ENCODE results near the gene SCG3.

Gene SCG3

DNA sequence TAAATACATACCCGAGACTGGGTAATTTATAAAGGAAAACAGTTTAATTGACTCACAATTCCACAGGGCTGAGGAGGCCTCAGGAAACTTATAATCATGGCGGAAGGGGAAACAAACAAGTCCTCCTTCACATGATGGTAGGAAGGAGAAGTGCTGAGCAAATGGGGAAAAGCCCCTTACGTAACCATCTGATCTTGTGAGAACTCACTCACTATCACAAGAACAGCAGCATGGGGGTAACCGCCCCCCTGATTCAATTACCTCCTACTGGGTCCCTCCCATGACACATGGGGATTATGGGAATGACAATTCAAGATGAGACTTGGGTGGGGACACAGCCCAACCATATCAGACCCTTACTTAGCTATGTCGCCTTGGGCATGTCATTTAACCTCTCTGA is 27.7 kb downstream of the SCG3 start:
- no peak overlapping the region for H3K27ac ChIP-seq (ENCODE audit: low read length)
- no peaks in the 10 kb centered on the region for H3K4me1 ChIP-seq (ENCODE audit: control insufficient read depth, insufficient read depth, low read length)
- no peak overlapping the region for H3K9ac ChIP-seq (ENCODE audit: low read length in 2 of 2)
- H3K9me3 ChIP-seq (ENCODE audit: control insufficient read depth in 2 of 2, low read length in 2 of 2) = no peaks in the 10 kb centered on the region
- H3K4me3 ChIP-seq (ENCODE audit: low read length in 2 of 2) = no peak overlapping the region
- H3K36me3 ChIP-seq (ENCODE audit: control insufficient read depth in 2 of 2, insufficient read depth in 2 of 2, low read length in 2 of 2) = no peaks in the 10 kb centered on the region
- H3K27me3 ChIP-seq (ENCODE audit: control insufficient read depth in 1 of 2, insufficient read depth in 2 of 2, low read length in 2 of 2) = no peaks in the 10 kb centered on the region

- H3K27ac ChIP-seq (ENCODE audit: low read length) = no peak overlapping the region
- no peaks in the 10 kb centered on the region for H3K9me3 ChIP-seq (ENCODE audit: control insufficient read depth in 2 of 2, low read length in 2 of 2)
- H3K27me3 ChIP-seq (ENCODE audit: control insufficient read depth in 1 of 2, insufficient read depth in 2 of 2, low read length in 2 of 2) = no peaks in the 10 kb centered on the region
- H3K9ac ChIP-seq (ENCODE audit: low read length in 2 of 2) = no peak overlapping the region
- H3K36me3 ChIP-seq (ENCODE audit: control insufficient read depth in 2 of 2, insufficient read depth in 2 of 2, low read length in 2 of 2) = no peaks in the 10 kb centered on the region
- H3K4me3 ChIP-seq (ENCODE audit: low read length in 2 of 2) = no peak overlapping the region
- H3K4me1 ChIP-seq (ENCODE audit: control insufficient read depth, insufficient read depth, low read length) = no peaks in the 10 kb centered on the region
Observed at GRCh38 chr15:51714162-51714561, 32.9 kb downstream of the SCG3 start.

- Histone ChIP-seq H3K9me3 (ENCODE audit: control insufficient read depth in 2 of 2, low read length in 2 of 2) (no peaks in the 10 kb centered on the region), H3K27me3 (ENCODE audit: control insufficient read depth in 1 of 2, insufficient read depth in 2 of 2, low read length in 2 of 2) (no peaks in the 10 kb centered on the region), H3K27ac (ENCODE audit: low read length) (no peak overlapping the region), H3K4me1 (ENCODE audit: control insufficient read depth, insufficient read depth, low read length) (no peaks in the 10 kb centered on the region), H3K9ac (ENCODE audit: low read length in 2 of 2) (no peak overlapping the region), H3K4me3 (ENCODE audit: low read length in 2 of 2) (no peak overlapping the region), H3K36me3 (ENCODE audit: control insufficient read depth in 2 of 2, insufficient read depth in 2 of 2, low read length in 2 of 2) (no peaks in the 10 kb centered on the region)
Observed at GRCh38 chr15:51714911-51715310, 33.6 kb downstream of the SCG3 start.

- no peaks in the 10 kb centered on the region for H3K4me1 ChIP-seq (ENCODE audit: control insufficient read depth, insufficient read depth, low read length)
- no peak overlapping the region for H3K9ac ChIP-seq (ENCODE audit: low read length in 2 of 2)
- H3K36me3 ChIP-seq (ENCODE audit: control insufficient read depth in 2 of 2, insufficient read depth in 2 of 2, low read length in 2 of 2) = peaks cover 7 to 9% of the 10 kb centered on the region in 2 donors
- H3K4me3 ChIP-seq (ENCODE audit: low read length in 2 of 2) = no peak overlapping the region
- H3K9me3 ChIP-seq (ENCODE audit: control insufficient read depth in 2 of 2, low read length in 2 of 2) = no peaks in the 10 kb centered on the region
- H3K27me3 ChIP-seq (ENCODE audit: control insufficient read depth in 1 of 2, insufficient read depth in 2 of 2, low read length in 2 of 2) = no peaks in the 10 kb centered on the region
- H3K27ac ChIP-seq (ENCODE audit: low read length) = no peak overlapping the region
Observed at GRCh38 chr15:51718219-51718618, 36.9 kb downstream of the SCG3 start.

GRCh38 chr15:51718746-51719145 is 37.4 kb downstream of the SCG3 start:
- no peak overlapping the region for H3K27ac ChIP-seq (ENCODE audit: low read length)
- H3K4me1 ChIP-seq (ENCODE audit: control insufficient read depth, insufficient read depth, low read length) = no peaks in the 10 kb centered on the region
- no peaks in the 10 kb centered on the region for H3K27me3 ChIP-seq (ENCODE audit: control insufficient read depth in 1 of 2, insufficient read depth in 2 of 2, low read length in 2 of 2)
- no peaks in the 10 kb centered on the region for H3K9me3 ChIP-seq (ENCODE audit: control insufficient read depth in 2 of 2, low read length in 2 of 2)
- no peak overlapping the region for H3K4me3 ChIP-seq (ENCODE audit: low read length in 2 of 2)
- H3K36me3 ChIP-seq (ENCODE audit: control insufficient read depth in 2 of 2, insufficient read depth in 2 of 2, low read length in 2 of 2) = peaks cover 7 to 9% of the 10 kb centered on the region in 2 donors
- H3K9ac ChIP-seq (ENCODE audit: low read length in 2 of 2) = no peak overlapping the region

- no peak overlapping the region for H3K9ac ChIP-seq (ENCODE audit: low read length in 2 of 2)
- H3K9me3 ChIP-seq (ENCODE audit: control insufficient read depth in 2 of 2, low read length in 2 of 2) = no peaks in the 10 kb centered on the region
- H3K27ac ChIP-seq (ENCODE audit: low read length) = no peak overlapping the region
- no peak overlapping the region for H3K4me3 ChIP-seq (ENCODE audit: low read length in 2 of 2)
- H3K36me3 ChIP-seq (ENCODE audit: control insufficient read depth in 2 of 2, insufficient read depth in 2 of 2, low read length in 2 of 2) = peaks cover 7 to 9% of the 10 kb centered on the region in 2 donors
- H3K27me3 ChIP-seq (ENCODE audit: control insufficient read depth in 1 of 2, insufficient read depth in 2 of 2, low read length in 2 of 2) = no peaks in the 10 kb centered on the region
- no peaks in the 10 kb centered on the region for H3K4me1 ChIP-seq (ENCODE audit: control insufficient read depth, insufficient read depth, low read length)
Observed at GRCh38 chr15:51720201-51720995, 39.1 kb downstream of the SCG3 start.

DNA sequence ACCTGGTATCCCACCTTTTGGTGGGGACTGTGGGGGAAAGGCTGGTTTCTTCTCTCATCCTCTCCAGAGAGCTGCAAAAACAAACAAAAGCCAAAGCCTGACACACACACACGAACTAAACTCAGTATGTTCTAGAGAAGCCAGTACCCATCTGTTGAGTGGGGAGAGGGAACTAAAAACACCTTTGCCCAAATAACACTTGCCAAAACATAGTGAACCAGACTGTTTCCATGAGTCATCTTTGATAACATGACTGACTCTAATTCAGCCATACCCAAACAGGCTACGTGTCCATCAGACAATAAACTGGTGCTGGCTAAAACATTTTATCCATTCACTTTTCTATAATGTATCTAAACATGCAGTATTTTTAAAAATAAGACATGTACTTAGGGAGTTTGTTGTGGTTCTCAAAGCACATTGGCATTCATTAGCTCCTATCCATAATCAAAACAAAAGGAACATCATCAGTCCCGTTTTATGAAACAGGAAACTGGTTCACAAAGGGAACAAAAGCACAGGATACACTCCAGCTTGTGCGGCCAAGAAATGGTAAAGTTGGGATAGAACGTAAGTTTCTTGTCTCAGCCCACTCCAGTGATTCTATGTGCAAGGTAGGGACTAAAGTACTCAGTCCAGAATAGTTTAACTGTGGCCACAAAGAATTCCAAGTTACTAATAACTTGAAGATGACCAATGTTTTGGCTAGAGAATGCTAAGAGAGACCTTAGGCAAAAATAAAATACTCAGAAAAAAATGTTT is 40.1 kb downstream of the SCG3 start:
- Histone ChIP-seq H3K27me3 (ENCODE audit: control insufficient read depth in 1 of 2, insufficient read depth in 2 of 2, low read length in 2 of 2) (no peaks in the 10 kb centered on the region), H3K27ac (ENCODE audit: low read length) (no peak overlapping the region), H3K4me1 (ENCODE audit: control insufficient read depth, insufficient read depth, low read length) (peaks cover 6% of the 10 kb centered on the region)

DNA sequence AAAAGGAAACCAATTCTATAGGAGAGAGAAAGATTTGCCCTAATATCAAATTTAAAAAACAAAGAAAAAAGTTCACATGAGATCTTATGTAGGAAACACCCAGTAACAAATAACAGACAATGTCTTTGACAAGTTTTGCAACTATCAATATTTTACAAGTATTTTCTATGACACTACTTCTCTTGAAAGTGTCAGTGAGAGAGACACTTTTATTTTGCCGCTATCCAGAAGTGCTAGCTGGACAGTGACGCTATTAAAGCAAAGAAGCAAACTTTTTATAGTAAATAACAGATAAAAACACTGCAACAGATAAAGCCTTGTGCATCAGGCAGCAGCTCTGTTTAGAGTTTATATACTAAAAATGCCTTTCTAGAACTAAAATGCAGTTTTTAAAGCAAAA is 42.9 kb downstream of the SCG3 start:
- H3K4me1 ChIP-seq (ENCODE audit: control insufficient read depth, insufficient read depth, low read length) = peaks cover 19% of the 10 kb centered on the region
- no peaks in the 10 kb centered on the region for H3K27me3 ChIP-seq (ENCODE audit: control insufficient read depth in 1 of 2, insufficient read depth in 2 of 2, low read length in 2 of 2)
- H3K36me3 ChIP-seq (ENCODE audit: control insufficient read depth in 2 of 2, insufficient read depth in 2 of 2, low read length in 2 of 2) = peaks cover 7 to 9% of the 10 kb centered on the region in 2 donors
- no peak overlapping the region for H3K4me3 ChIP-seq (ENCODE audit: low read length in 2 of 2)
- H3K27ac ChIP-seq (ENCODE audit: low read length) = no peak overlapping the region
- no peak overlapping the region for H3K9ac ChIP-seq (ENCODE audit: low read length in 2 of 2)
- H3K9me3 ChIP-seq (ENCODE audit: control insufficient read depth in 2 of 2, low read length in 2 of 2) = no peaks in the 10 kb centered on the region

More for the DNA sequence above, 40.1 kb downstream of the SCG3 start:
- H3K9ac ChIP-seq (ENCODE audit: low read length in 2 of 2) = no peak overlapping the region
- no peak overlapping the region for H3K4me3 ChIP-seq (ENCODE audit: low read length in 2 of 2)
- H3K9me3 ChIP-seq (ENCODE audit: control insufficient read depth in 2 of 2, low read length in 2 of 2) = no peaks in the 10 kb centered on the region
- peaks cover 7 to 9% of the 10 kb centered on the region in 2 donors for H3K36me3 ChIP-seq (ENCODE audit: control insufficient read depth in 2 of 2, insufficient read depth in 2 of 2, low read length in 2 of 2)

GRCh38 chr15:51724673-51725072 is 43.4 kb downstream of the SCG3 start:
- Histone ChIP-seq H3K4me3 (ENCODE audit: low read length in 2 of 2) (no peak overlapping the region), H3K9me3 (ENCODE audit: control insufficient read depth in 2 of 2, low read length in 2 of 2) (no peaks in the 10 kb centered on the region), H3K9ac (ENCODE audit: low read length in 2 of 2) (no peak overlapping the region), H3K36me3 (ENCODE audit: control insufficient read depth in 2 of 2, insufficient read depth in 2 of 2, low read length in 2 of 2) (peaks cover 7 to 9% of the 10 kb centered on the region in 2 donors), H3K27ac (ENCODE audit: low read length) (no peak overlapping the region), H3K27me3 (ENCODE audit: control insufficient read depth in 1 of 2, insufficient read depth in 2 of 2, low read length in 2 of 2) (no peaks in the 10 kb centered on the region), H3K4me1 (ENCODE audit: control insufficient read depth, insufficient read depth, low read length) (peaks cover 19% of the 10 kb centered on the region)

- Histone ChIP-seq H3K27me3 (ENCODE audit: control insufficient read depth in 1 of 2, insufficient read depth in 2 of 2, low read length in 2 of 2) (no peaks in the 10 kb centered on the region), H3K9ac (ENCODE audit: low read length in 2 of 2) (no peak overlapping the region), H3K4me1 (ENCODE audit: control insufficient read depth, insufficient read depth, low read length) (peaks cover 24% of the 10 kb centered on the region), H3K9me3 (ENCODE audit: control insufficient read depth in 2 of 2, low read length in 2 of 2) (no peaks in the 10 kb centered on the region), H3K4me3 (ENCODE audit: low read length in 2 of 2) (no peak overlapping the region), H3K27ac (ENCODE audit: low read length) (no peak overlapping the region), H3K36me3 (ENCODE audit: control insufficient read depth in 2 of 2, insufficient read depth in 2 of 2, low read length in 2 of 2) (peaks cover 0 to 2% of the 10 kb centered on the region in 2 donors)
Observed at GRCh38 chr15:51726302-51727073, 45.2 kb downstream of the SCG3 start.

Data from stomach smooth muscle (tissue), 2 donors.